HG02642 (cell line): ENCODE results near the gene SYCP2L.
"Not testable (repeated sequence)": the region's sequence is repeated elsewhere in the genome, so short reads cannot be mapped to it uniquely, and the experiment has no call there.

ENCODE experiments used
- ATAC-seq: cut with Tn5 transposase; IDR thresholded peaks from one replicate; pipeline ENCODE4 v1.9.1; 2021; ENCODE audit warnings: mild to moderate bottlenecking; ENCODE audit not compliant: unreplicated experiment, poor library complexity

SYCP2L gene

GRCh38 chr6:10886691-10887502 lies at the start of gene SYCP2L:
Gene SYCP2L (plus strand): TSS chr6:10887052. CDS start chr6:10887127, 75 bp downstream.
- ATAC-seq, result peak; percentile 39

GRCh38 chr6:10837622-10837994 lies 49.2 kb upstream of the SYCP2L start:
- peak; percentile 3 for ATAC-seq

GRCh38 chr6:10837995-10838793 lies 48.7 kb upstream of the SYCP2L start, which contains the start of gene MAK:
Gene MAK (minus strand): TSS chr6:10838539. CDS start chr6:10830648, 7,891 bp downstream.
- ATAC-seq, result peak; percentile 87

- ATAC-seq, result peak; percentile 67
These were observed 48.0 kb upstream of the SYCP2L start for GRCh38 chr6:10838794-10839333.

- no peak for ATAC-seq
These were observed 43.3 kb upstream of the SYCP2L start for GRCh38 chr6:10843554-10843953.

GRCh38 chr6:10847684-10848083 lies 39.2 kb upstream of the SYCP2L start:
- no peak for ATAC-seq

- ATAC-seq, result no peak
These were observed 37.0 kb upstream of the SYCP2L start for GRCh38 chr6:10849901-10850300.

GRCh38 chr6:10850728-10851127 lies 36.1 kb upstream of the SYCP2L start:
- ATAC-seq, result no peak

GRCh38 chr6:10852361-10852960 lies 34.4 kb upstream of the SYCP2L start:
- ATAC-seq, result no peak

- ATAC-seq, result not testable (repeated sequence)
These were observed 33.0 kb upstream of the SYCP2L start for GRCh38 chr6:10853849-10854300.

- ATAC-seq, result no peak
These were observed 31.8 kb upstream of the SYCP2L start for GRCh38 chr6:10854922-10855632.

- ATAC-seq, result no peak
These were observed 29.6 kb upstream of the SYCP2L start for GRCh38 chr6:10857259-10857658.

GRCh38 chr6:10861086-10861485 lies 25.8 kb upstream of the SYCP2L start:
- ATAC-seq, result no peak

- no peak for ATAC-seq
These were observed 24.5 kb upstream of the SYCP2L start for GRCh38 chr6:10862361-10862760.

- ATAC-seq, result not testable (repeated sequence)
These were observed 23.8 kb upstream of the SYCP2L start for GRCh38 chr6:10863031-10863430.

- not testable (repeated sequence) for ATAC-seq
These were observed 20.1 kb upstream of the SYCP2L start for GRCh38 chr6:10866709-10867108.

- ATAC-seq, result no peak
These were observed 18.9 kb upstream of the SYCP2L start for GRCh38 chr6:10867952-10868351.

GRCh38 chr6:10873374-10873773 lies 13.5 kb upstream of the SYCP2L start:
- ATAC-seq, result no peak

- no peak for ATAC-seq
These were observed 12.6 kb upstream of the SYCP2L start for GRCh38 chr6:10874207-10874606.

GRCh38 chr6:10875026-10875425 lies 11.8 kb upstream of the SYCP2L start:
- no peak for ATAC-seq
